Articular chondrocyte of knee joint (primary cell): ENCODE results near the gene TMEM161A. TPM values are rescaled to one million over a fixed set of nuclear protein-coding genes. Genes with fewer than 3 reads are reported as not detected.

Experiments
- total RNA-seq: library from RNA; depleted of rRNA; stranded (reverse); fragments of >200 nt; gene quantifications from 2 replicates; pipeline ENCODE4 v1.2.3, GENCODE V29; 2012

Gene TMEM161A
- 11.1 and 12.8 TPM in 2 replicates for total RNA-seq

GRCh38 chr19:19138109-19138981 lies at the start of gene TMEM161A:
TMEM161A (minus strand) TSS chr19:19138478; CDS start chr19:19138428, 50 bp downstream.

DNA sequence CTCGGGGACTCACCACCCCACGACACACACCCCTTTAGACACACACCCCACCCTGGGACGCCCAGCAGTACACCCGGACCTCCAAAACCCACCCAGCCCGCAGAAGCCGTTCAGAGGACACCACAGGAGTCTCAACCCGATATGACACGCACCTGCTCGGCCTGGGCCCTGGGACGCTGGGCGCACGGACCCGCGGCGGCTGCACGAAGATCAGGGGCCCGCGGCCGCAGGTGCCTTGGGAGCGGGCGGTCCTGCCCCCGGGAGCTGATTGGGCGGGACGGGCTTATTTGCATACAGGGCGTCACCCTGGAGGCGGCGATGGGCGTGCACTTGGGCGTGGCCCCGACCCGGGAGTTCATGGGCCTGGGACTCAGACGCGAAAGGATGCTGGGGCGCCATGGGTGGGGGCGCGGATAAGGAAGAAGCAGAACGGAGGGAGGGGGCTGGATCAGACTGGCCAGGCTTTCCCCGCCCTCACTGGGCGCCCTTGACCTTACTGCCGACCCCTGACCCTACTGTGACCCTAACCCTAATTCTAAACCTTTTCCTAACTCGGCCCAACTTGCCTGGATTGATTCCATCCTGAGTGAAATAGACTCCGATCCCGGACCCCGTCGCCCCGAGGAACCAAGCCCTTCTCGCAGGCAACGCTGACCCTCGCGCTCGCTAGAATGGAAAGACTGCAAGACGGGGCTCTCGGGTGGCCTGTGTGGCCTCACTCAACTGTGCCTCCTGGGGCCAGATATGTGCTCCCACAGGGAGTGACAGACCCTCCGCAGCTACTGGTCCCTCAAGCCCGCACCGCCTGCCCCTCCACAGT lies 32.0 kb upstream of the TMEM161A start, which contains the start of gene MEF2B:
MEF2B (minus strand) TSS at position 211 of the 820 bp plus-strand sequence. CDS start 19,528 bp downstream, outside the sequence.

Other genes starting within 250 kb of the TMEM161A start
- gene CERS1, start 242.3 kb downstream of the TMEM161A start, total RNA-seq, result 0.11 and 0.13 TPM in 2 replicates
- gene COPE, start 219.1 kb downstream of the TMEM161A start, total RNA-seq, result 136 and 148 TPM in 2 replicates
- 37.9 and 38.4 TPM in 2 replicates for gene DDX49, start 218.8 kb downstream of the TMEM161A start, total RNA-seq
- gene HOMER3, start 197.3 kb downstream of the TMEM161A start, total RNA-seq, result 52.5 and 60.0 TPM in 2 replicates
- gene SUGP2, start 105.0 kb downstream of the TMEM161A start, total RNA-seq, result 34.7 and 35.5 TPM in 2 replicates
- 21.5 and 25.6 TPM in 2 replicates for gene ARMC6, start 104.9 kb downstream of the TMEM161A start, total RNA-seq
- 5.0 and 5.6 TPM in 2 replicates for gene SLC25A42, start 74.5 kb downstream of the TMEM161A start, total RNA-seq
- gene MEF2B, start 31.8 kb upstream of the TMEM161A start, total RNA-seq, result 0.26 TPM in 1 of 2 replicates, not detected in the other
- 10.3 and 12.3 TPM in 2 replicates for gene BORCS8, start 53.7 kb upstream of the TMEM161A start, total RNA-seq
- gene RFXANK, start 53.8 kb upstream of the TMEM161A start, total RNA-seq, result 32.1 and 32.4 TPM in 2 replicates
- 3.7 and 5.9 TPM in 2 replicates for gene NR2C2AP, start 64.9 kb upstream of the TMEM161A start, total RNA-seq
- not detected in 2 replicates for gene NCAN, start 73.5 kb upstream of the TMEM161A start, total RNA-seq
- 0.65 TPM in 2 replicates for gene TM6SF2, start 134.8 kb upstream of the TMEM161A start, total RNA-seq
- 28.5 and 33.2 TPM in 2 replicates for gene SUGP1, start 182.0 kb upstream of the TMEM161A start, total RNA-seq
- 33.1 and 39.2 TPM in 2 replicates for gene MAU2, start 182.4 kb upstream of the TMEM161A start, total RNA-seq